Measurements from ENCODE around the gene NAV2.

Gene NAV2

DNA sequence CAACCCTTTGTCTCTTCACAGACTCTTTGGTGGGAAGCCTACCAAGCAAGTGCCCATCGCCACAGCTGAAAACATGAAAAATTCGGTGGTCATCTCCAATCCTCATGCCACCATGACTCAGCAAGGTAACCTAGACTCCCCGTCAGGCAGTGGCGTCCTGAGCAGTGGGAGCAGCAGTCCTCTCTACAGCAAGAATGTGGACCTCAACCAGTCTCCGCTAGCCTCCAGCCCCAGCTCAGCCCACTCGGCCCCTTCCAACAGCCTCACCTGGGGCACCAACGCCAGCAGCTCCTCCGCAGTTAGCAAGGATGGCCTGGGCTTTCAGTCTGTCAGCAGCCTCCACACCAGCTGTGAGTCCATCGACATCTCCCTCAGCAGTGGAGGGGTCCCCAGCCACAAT is 336.1 kb downstream of the NAV2 start:
- peak overlapping the region; percentile 67 for H3K27ac ChIP-seq

DNA sequence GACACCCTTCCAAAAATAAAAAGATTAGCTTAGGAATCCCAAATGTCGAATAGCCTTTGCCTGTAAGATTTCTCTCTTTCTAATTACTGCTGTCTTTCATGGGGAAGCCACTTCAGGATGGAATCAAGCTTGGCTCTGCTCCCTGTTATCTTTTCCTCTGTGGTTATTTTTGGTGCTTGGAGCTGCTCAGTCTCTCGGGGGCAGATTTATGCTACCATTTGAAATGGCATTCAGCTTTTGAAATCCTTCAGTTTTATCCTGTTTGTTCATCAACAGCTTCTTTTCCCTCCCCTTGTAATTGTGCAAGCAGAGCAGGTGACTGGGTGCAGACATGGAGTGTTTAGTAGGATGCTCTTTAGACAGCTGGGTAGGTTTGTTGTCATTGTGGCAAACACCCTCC is 336.6 kb downstream of the NAV2 start:
- CTCF ChIA-PET = interaction anchor here (0.7 kb wide), 1 partner anchor 90 kb away, joined by 3 read pairs; no protein-coding TSS in a partner anchor

More for the DNA sequence above, 336.1 kb downstream of the NAV2 start:
- DNase-seq (ENCODE audit: low spot score) = no peak
- POLR2A ChIA-PET (ENCODE audit: low non-redundant PET) = no interaction called here
- TF ChIP-seq, protein P1, sequence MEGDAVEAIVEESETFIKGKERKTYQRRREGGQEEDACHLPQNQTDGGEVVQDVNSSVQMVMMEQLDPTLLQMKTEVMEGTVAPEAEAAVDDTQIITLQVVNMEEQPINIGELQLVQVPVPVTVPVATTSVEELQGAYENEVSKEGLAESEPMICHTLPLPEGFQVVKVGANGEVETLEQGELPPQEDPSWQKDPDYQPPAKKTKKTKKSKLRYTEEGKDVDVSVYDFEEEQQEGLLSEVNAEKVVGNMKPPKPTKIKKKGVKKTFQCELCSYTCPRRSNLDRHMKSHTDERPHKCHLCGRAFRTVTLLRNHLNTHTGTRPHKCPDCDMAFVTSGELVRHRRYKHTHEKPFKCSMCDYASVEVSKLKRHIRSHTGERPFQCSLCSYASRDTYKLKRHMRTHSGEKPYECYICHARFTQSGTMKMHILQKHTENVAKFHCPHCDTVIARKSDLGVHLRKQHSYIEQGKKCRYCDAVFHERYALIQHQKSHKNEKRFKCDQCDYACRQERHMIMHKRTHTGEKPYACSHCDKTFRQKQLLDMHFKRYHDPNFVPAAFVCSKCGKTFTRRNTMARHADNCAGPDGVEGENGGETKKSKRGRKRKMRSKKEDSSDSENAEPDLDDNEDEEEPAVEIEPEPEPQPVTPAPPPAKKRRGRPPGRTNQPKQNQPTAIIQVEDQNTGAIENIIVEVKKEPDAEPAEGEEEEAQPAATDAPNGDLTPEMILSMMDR (conservative IDR thresholded peaks at IDR 0.05; ENCODE audit: low read depth) = no peak
- CTCF ChIA-PET = no interaction called here

DNA sequence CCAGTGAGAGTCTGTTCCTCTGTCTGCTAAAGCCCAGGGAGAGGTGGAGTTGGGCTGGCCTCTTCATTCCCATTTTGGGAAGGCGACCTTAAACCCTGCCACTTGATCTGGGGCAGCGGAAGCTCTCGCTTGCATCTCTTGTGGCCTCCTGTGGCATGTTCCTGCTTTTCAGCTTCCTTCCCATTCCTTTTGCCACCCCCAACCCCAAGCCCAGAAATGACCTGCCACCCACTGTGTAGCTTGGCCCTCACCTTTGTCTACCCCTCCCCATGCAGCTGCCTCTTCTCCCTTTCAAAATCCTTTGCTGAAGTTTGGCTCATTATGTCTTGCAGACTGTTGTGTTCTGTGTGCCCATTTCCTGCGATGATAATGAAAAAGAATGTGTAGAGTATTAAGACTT is 337.4 kb downstream of the NAV2 start:
- DNase-seq (ENCODE audit: low spot score) = no peak
- peak overlapping the region; percentile 97 for H3K27ac ChIP-seq
- TF ChIP-seq, protein P1 (conservative IDR thresholded peaks at IDR 0.05; ENCODE audit: low read depth) = no peak
- POLR2A ChIA-PET (ENCODE audit: low non-redundant PET) = no interaction called here
- CTCF ChIA-PET = no interaction called here

More for the DNA sequence above, 336.6 kb downstream of the NAV2 start:
- TF ChIP-seq, protein P1 (conservative IDR thresholded peaks at IDR 0.05; ENCODE audit: low read depth) = no peak
- POLR2A ChIA-PET (ENCODE audit: low non-redundant PET) = no interaction called here
- peak overlapping the region; percentile 97 for H3K27ac ChIP-seq
- no peak for DNase-seq (ENCODE audit: low spot score)

DNA sequence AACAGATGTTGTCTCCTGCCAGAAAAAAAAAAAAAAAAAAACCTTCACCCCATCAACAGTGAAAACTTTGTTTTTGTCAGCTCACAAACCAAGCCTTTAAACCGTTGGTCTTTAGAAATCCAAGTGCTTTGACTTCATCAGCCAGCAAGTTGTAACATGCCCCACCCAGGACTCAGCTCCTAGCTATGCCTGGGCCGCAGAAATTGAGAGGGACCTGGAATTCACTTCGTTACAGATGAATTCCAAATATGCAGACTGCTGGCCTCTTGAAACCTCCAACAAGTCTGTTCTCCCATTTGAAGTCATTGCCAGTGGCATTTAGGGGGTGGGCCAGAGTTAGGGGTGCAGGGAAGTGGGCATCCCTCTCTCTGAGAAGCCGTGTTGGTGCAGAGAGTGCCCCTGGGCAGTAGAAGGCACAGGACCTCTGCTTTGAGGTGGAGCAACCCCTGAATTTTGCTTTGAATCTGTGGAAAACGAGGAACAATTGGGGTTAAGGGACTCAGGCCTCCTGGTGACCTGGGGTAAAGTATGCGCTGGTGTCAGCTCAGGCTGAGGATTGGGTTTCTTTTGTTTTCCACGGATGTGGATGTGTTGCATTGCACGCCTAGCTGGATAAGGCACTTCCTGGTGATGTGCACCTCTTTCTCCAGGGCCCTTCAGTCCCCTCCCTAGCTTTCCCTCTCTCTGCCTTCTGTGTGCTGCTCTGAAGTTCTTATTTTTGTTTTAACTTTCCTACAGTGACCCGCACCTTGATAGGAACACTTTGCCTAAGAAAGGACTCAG is 338.1 kb downstream of the NAV2 start:
- TF ChIP-seq, protein P1 (conservative IDR thresholded peaks at IDR 0.05; ENCODE audit: low read depth) = no peak
- peak overlapping the region; percentile 97 for H3K27ac ChIP-seq
- ChIA-PET POLR2A (ENCODE audit: low non-redundant PET) (no interaction called here), CTCF (interaction anchor here (0.6 to 1.0 kb wide), 3 partner anchors 13 to 371 kb away, joined by 3 to 6 read pairs (median 6); no protein-coding TSS in a partner anchor)
- peak; percentile 88 for DNase-seq (ENCODE audit: low spot score)

DNA sequence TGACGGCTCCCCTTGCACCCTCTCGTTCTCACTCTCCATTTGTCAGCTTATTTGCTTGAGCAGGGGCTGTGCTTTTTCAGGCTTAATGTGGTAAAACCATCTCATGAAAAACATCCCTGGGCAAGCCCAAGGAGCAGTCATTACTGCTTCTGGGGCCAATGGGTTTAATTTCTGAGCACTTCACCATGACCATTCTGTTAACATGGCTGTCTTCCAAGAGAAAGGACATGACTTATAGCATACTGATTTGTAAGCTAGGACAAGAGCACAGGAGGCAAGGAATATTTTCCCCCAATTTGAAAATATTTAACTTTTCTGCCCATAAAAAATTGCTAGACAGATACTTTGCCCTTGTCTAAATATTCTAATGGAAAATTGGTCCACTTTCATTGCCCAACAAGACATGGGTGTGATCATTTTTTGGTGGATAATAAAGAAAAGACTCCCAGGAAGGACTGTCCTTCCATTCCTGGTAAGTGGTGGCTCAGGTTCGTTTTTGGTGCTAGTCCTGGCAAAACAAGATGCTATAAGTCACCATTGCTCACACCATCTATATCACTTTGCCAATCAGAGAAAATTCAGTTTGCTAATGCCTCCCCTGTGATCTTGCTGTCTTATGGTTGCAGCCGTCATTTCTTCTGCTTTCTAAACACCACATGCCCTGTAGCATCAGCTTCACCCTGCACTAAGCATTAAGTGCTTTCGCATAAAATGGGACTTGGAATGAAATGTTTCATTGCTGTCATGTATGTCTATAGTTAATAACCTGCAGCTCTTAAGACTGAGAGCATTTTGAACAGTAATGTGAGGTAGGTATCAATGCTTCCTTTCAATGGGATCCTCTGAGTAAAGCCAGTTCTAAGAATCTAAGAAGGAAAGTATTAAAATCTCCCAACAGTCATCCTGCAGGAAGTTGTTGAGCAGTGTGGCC is 339.1 kb downstream of the NAV2 start:
- ChIA-PET CTCF (interaction anchor here (0.6 to 1.0 kb wide), 2 partner anchors 73 to 145 kb away, joined by 3 read pairs; no protein-coding TSS in a partner anchor), POLR2A (ENCODE audit: low non-redundant PET) (no interaction called here)
- TF ChIP-seq, protein P1 (conservative IDR thresholded peaks at IDR 0.05; ENCODE audit: low read depth) = no peak
- DNase-seq (ENCODE audit: low spot score) = no peak
- H3K27ac ChIP-seq = peak overlapping the region; percentile 97

DNA sequence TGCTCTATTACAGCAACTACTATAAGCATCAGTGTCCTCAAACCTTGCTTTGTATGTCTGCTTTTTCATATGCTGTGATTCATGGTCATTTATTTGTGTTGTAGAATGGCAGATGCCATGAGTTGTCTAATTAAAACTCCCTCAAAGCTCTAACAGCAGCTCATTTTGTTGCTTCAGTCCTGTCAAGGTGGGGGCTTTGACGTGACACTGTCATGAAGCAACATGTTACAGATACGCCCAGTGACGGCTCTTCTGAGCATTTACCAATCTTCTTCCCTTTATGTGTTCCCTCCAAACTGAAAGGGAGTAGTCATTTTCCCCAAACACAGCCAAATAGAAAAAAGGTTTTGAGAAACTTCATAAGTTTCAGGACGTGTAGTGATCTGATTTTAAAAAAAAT is 340.9 kb downstream of the NAV2 start:
- ChIA-PET CTCF (no interaction called here), POLR2A (ENCODE audit: low non-redundant PET) (no interaction called here)
- no peak for DNase-seq (ENCODE audit: low spot score)
- peak overlapping the region; percentile 82 for H3K27ac ChIP-seq
- TF ChIP-seq, protein P1 (conservative IDR thresholded peaks at IDR 0.05; ENCODE audit: low read depth) = no peak
